Right atrium auricular region (tissue), 2 donors: ENCODE measurements around the gene SHANK1. TPM values are rescaled to one million over a fixed set of nuclear protein-coding genes. Genes with fewer than 3 reads are reported as not detected.
"Not testable (repeated sequence)": the region's sequence is repeated elsewhere in the genome, so short reads cannot be mapped to it uniquely, and the experiment has no call there.

Source experiments
- DNase-seq: peaks from one replicate; pipeline ENCODE4 v3.0.0-alpha.2; 2019; ENCODE audit warnings: low spot score
- H3K27ac ChIP-seq, 2 donors: fragments of 200-600 bp; sonication (generic); 1 replicate in 1 of 2; 2 replicates in 1 of 2; pipeline ENCODE4 v1.5.1; 2016 to 2019
- H3K27me3 ChIP-seq, 2 donors: fragments of 200-600 bp; sonication (generic); one replicate each; pipeline versions ENCODE4 v1.5.1 to v1.6.0; 2017 to 2019
- H3K36me3 ChIP-seq: fragments of 200-600 bp; sonication (generic); one replicate; pipeline ENCODE4 v1.5.1; 2016
- H3K4me1 ChIP-seq, 2 donors: fragments of 200-600 bp; sonication (generic); one replicate each; pipeline versions ENCODE4 v1.5.1 to v1.6.0; 2017 to 2019
- H3K4me3 ChIP-seq, 2 donors: fragments of 200-600 bp; sonication (generic); 1 replicate in 1 of 2; 2 replicates in 1 of 2; pipeline ENCODE4 v1.5.1; 2017 to 2019; ENCODE audit warnings: mild to moderate bottlenecking in 1 of 2, moderate library complexity in 1 of 2
- H3K9me3 ChIP-seq, 2 donors: fragments of 200-600 bp; sonication (generic); one replicate each; pipeline ENCODE4 v1.5.1; 2019
- total RNA-seq, 2 donors: library from RNA; depleted of rRNA; stranded (reverse); fragments of >200 nt; gene quantifications; one replicate each; pipeline ENCODE4 v1.1.0, GENCODE V29; 2016
- TF ChIP-seq, protein P1 (sequence below), 2 donors: fragments of 200-600 bp; sonication (generic); IDR thresholded peaks; one replicate each; pipeline ENCODE4 v1.5.1; 2019; ENCODE audit warnings: antibody characterized with exemption in 2 of 2

Gene SHANK1
- total RNA-seq, 2 donors from 2014 or later = 0.56 to 1.8 TPM

DNA sequence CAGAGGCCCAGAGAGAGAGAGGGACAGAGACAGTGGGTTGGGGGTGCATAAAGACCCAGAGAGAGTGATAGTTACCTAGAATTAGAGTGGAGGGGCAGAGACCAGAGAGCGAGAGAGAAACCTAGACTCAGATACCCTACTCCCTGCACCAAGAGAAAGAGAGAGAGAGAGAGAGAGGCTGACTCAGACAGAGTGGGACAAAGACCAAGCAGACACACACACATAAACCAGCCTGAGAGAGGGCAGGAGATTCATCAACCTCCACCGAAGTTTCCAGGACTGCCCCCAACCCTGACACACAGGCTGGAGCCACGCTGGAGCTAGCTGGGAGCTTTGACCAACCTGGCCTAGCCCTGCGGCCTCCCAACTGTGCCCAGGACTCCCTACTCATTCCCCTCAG is 92.8 kb downstream of the SHANK1 start:
- no peaks in the 10 kb centered on the region for H3K36me3 ChIP-seq
- H3K27me3 ChIP-seq = no peaks in the 10 kb centered on the region
- no peak overlapping the region for H3K27ac ChIP-seq
- TF ChIP-seq, protein P1, sequence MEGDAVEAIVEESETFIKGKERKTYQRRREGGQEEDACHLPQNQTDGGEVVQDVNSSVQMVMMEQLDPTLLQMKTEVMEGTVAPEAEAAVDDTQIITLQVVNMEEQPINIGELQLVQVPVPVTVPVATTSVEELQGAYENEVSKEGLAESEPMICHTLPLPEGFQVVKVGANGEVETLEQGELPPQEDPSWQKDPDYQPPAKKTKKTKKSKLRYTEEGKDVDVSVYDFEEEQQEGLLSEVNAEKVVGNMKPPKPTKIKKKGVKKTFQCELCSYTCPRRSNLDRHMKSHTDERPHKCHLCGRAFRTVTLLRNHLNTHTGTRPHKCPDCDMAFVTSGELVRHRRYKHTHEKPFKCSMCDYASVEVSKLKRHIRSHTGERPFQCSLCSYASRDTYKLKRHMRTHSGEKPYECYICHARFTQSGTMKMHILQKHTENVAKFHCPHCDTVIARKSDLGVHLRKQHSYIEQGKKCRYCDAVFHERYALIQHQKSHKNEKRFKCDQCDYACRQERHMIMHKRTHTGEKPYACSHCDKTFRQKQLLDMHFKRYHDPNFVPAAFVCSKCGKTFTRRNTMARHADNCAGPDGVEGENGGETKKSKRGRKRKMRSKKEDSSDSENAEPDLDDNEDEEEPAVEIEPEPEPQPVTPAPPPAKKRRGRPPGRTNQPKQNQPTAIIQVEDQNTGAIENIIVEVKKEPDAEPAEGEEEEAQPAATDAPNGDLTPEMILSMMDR (IDR thresholded peaks at IDR 0.05) = no peak
- H3K4me3 ChIP-seq = no peak overlapping the region
- H3K9me3 ChIP-seq = no peaks in the 10 kb centered on the region
- DNase-seq = no peak
- no peaks in the 10 kb centered on the region for H3K4me1 ChIP-seq

DNA sequence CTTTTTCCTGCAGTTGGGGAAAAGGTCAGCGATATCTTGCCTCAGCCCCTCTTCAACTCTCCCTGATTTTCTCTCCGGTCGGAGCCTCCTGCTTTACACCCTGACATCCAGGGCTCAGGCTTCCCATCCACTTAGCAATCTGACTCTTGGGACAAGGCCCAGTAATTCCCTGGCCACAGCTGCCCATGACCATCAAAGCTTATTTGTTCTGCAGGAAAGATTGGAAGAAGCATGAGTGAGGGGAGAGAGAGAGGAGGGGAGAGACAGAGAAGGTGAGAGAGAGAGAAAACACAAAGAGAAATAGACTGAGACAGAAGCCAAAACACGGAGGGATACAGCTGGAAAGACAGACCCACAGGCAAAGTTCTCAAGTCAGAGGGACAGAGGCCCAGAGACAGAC is 93.6 kb downstream of the SHANK1 start:
- Histone ChIP-seq H3K9me3 (no peaks in the 10 kb centered on the region), H3K4me3 (no peak overlapping the region), H3K27me3 (no peaks in the 10 kb centered on the region), H3K36me3 (no peaks in the 10 kb centered on the region), H3K4me1 (no peaks in the 10 kb centered on the region), H3K27ac (no peak overlapping the region)
- TF ChIP-seq, protein P1 (IDR thresholded peaks at IDR 0.05) = no peak
- DNase-seq = no peak

DNA sequence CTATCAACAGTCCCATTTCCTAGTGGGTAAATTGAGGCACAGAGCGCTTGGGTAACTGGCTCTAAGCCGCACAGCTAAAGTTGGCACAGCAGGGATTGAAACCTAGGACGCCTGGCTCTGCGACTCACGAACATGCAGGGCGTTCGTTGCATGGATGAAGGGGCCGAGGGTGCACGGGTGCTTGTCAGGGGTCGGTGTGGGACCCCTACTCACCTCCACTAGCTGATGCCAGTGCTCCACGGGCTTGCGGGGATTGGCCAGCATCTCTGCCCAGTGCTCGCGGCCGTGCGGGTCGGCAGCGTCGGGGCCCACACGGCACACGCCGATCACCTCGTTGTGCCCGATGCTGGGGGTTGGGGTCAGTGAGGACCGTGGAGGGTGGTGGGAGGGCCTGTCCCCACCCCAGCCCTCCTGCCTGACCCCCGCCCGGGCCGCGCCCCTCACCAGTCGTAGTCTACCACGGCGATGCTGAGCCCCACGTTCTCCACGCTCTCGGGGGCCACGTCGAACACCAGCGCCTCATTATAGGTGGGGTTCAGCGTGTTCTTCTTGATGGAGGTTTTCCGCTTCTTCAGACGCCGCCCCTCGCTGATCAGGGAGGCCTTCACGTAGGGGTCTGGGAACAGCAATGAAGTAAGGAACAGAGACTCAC is 94.5 kb downstream of the SHANK1 start:
- no peaks in the 10 kb centered on the region for H3K4me1 ChIP-seq
- no peaks in the 10 kb centered on the region for H3K27me3 ChIP-seq
- H3K4me3 ChIP-seq = no peak overlapping the region
- TF ChIP-seq, protein P1 (IDR thresholded peaks at IDR 0.05) = no peak
- DNase-seq = no peak
- H3K9me3 ChIP-seq = no peaks in the 10 kb centered on the region
- H3K27ac ChIP-seq = no peak overlapping the region
- no peaks in the 10 kb centered on the region for H3K36me3 ChIP-seq

DNA sequence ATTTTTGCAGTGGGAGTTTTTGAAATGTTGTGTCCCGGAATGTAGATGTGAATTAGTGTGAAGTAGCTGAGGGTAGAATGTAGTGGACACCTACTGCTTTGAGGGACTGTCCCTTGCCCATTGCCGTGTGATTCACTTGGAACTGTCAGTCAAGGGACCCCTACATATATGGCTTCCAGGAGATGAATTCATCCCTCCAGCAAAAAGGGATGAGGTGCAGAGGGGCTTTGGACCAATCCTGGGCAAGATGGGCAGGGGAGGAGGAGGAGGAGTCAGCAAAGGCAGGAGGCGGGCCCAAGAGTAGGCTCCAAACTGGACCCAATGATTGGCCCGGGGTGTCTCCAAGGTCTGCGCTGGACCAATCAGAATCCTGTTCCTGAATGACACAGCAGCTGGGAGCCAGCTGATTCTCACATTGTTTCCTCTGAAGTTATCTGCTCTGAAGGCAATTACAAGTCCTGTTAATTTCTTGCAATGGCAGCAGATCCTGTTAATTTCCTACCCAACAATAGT is 99.2 kb downstream of the SHANK1 start:
- DNase-seq, H3K36me3 ChIP-seq, H3K27me3 ChIP-seq, H3K9me3 ChIP-seq, H3K27ac ChIP-seq, H3K4me1 ChIP-seq, H3K4me3 ChIP-seq: not testable (repeated sequence)

DNA sequence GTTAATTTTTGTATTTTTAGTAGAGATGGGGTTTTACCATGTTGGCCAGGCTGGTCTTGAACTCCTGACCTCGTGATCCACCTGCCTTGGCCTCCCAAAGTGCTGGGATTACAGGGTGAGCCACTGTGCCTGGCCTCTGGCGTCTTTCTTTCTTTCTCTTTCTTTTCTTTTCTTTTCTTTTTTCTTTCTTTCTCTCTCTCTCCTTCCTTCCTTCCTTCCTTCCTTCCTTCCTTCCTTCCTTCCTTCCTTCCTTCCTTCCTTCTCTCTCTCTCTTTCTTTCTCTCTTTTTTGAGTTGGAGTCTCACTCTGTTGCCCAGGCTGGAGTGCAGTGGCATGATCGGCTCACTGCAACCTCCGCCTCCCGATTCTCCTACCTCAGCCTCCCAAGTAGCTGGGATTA is 100.4 kb downstream of the SHANK1 start:
- not testable (repeated sequence) for H3K4me1 ChIP-seq, DNase-seq, H3K36me3 ChIP-seq, H3K27ac ChIP-seq, H3K27me3 ChIP-seq, H3K9me3 ChIP-seq, H3K4me3 ChIP-seq

DNA sequence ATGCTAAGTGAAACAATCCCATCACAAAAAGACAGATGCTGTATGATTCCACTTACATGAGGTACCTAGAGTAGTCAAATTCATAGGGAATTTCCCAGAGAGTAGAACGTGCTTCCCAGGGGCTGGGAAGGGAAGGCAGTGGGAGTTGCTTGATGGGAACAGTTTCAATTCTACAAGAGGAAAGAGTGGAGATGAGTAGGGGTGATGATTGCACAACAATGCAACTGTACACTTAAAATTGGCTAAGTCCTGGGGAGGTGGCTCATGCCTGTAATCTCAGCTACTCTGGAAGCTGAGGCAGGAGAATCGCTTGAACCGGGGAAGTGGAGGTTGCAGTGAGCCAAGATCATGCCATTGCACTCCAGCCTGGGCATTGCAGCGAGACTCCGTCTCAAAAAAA is 101.2 kb downstream of the SHANK1 start:
- H3K36me3 ChIP-seq, H3K9me3 ChIP-seq, H3K27ac ChIP-seq, H3K27me3 ChIP-seq, H3K4me3 ChIP-seq, H3K4me1 ChIP-seq, DNase-seq: not testable (repeated sequence)

DNA sequence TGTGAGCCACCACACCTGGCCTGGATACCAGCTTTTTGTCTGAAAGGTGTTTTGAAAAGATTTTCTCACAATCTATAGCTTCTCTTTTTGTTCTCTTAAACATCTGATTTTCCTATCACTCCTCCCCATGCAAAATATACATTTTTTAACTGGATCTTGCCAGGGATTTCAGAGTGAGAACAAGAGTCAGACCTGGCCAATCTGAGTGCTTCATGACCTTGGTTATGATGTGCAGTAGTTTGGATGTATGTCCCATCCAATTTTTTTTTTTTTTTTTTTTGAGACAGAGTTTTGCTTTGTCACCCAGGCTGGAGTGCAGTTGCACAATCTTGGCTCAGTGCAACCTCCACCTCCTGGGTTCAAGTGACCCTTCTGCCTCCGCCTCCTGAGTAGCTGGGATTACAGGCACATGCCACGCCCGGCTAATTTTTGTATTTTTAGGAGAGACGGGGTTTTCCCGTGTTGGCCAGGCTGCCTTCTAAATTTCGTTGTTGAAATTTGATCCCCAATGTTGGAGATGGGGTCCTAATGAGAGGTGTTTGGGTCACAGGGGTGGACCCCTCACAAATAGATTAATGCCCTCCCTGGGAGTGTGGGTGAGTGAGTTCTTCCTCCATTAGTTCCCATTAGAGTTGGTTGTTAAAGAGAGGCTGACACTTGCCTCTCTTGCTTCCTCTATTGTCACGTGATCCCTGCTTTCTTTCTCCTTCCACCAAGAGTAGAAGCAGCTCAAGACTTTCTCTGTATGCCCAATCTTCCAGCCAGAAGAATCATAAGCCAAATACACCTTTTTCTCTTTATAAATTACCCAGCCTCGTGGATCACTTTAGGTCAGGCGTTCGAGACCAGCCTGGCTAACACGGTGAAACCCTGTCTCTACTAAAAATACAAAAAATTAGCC is 106.8 kb downstream of the SHANK1 start:
- H3K36me3 ChIP-seq, DNase-seq, H3K27ac ChIP-seq, H3K27me3 ChIP-seq, H3K9me3 ChIP-seq, H3K4me1 ChIP-seq, H3K4me3 ChIP-seq: not testable (repeated sequence)

Other genes starting within 250 kb of the SHANK1 start
- 100 to 1,000 TPM in 1 of 2 donors, 10 to 100 TPM in 1; 94.9 to 112 TPM for gene EMC10, start 243.3 kb downstream of the SHANK1 start, total RNA-seq
- gene GARIN5A, start 243.0 kb downstream of the SHANK1 start, total RNA-seq = 1 to 10 TPM; 1.4 to 2.3 TPM
- 10 to 100 TPM; 26.6 to 38.2 TPM for gene JOSD2, start 208.6 kb downstream of the SHANK1 start, total RNA-seq
- not detected for gene ASPDH, start 205.9 kb downstream of the SHANK1 start, total RNA-seq
- gene LRRC4B, start 151.4 kb downstream of the SHANK1 start, total RNA-seq = 1 to 10 TPM; 1.6 to 2.0 TPM
- under 1 TPM; 0.19 to 0.59 TPM for gene SYT3, start 79.9 kb downstream of the SHANK1 start, total RNA-seq
- 1 to 10 TPM in 1 of 2 donors, not detected in 1; 4.6 TPM for gene C19orf81, start 70.4 kb downstream of the SHANK1 start, total RNA-seq
- 10 to 100 TPM; 10.3 to 13.8 TPM for gene CLEC11A, start 3.6 kb upstream of the SHANK1 start, total RNA-seq
- gene GPR32, start 50.7 kb upstream of the SHANK1 start, total RNA-seq = not detected
- not detected for gene ACP4, start 70.6 kb upstream of the SHANK1 start, total RNA-seq
- under 1 TPM in 1 of 2 donors, not detected in 1; 0.51 TPM for gene KLK1, start 104.0 kb upstream of the SHANK1 start, total RNA-seq
- not detected for gene KLK15, start 113.8 kb upstream of the SHANK1 start, total RNA-seq
- not detected for gene KLK3, start 135.1 kb upstream of the SHANK1 start, total RNA-seq
- not detected for gene KLK2, start 153.6 kb upstream of the SHANK1 start, total RNA-seq
- gene KLK4, start 191.6 kb upstream of the SHANK1 start, total RNA-seq = not detected
- gene KLK5, start 233.2 kb upstream of the SHANK1 start, total RNA-seq = 1 to 10 TPM; 2.6 to 3.1 TPM
- gene KLK6, start 249.8 kb upstream of the SHANK1 start, total RNA-seq = not detected